HG03064 (cell line): ENCODE data around the gene SBF1.
"Not testable (repeated sequence)": the region's sequence is repeated elsewhere in the genome, so short reads cannot be mapped to it uniquely, and the experiment has no call there.

Experiments used
- ATAC-seq: cut with Tn5 transposase; IDR thresholded peaks from one replicate; pipeline ENCODE4 v1.9.1; 2021; ENCODE audit warnings: low read depth; ENCODE audit not compliant: unreplicated experiment

SBF1 gene

DNA sequence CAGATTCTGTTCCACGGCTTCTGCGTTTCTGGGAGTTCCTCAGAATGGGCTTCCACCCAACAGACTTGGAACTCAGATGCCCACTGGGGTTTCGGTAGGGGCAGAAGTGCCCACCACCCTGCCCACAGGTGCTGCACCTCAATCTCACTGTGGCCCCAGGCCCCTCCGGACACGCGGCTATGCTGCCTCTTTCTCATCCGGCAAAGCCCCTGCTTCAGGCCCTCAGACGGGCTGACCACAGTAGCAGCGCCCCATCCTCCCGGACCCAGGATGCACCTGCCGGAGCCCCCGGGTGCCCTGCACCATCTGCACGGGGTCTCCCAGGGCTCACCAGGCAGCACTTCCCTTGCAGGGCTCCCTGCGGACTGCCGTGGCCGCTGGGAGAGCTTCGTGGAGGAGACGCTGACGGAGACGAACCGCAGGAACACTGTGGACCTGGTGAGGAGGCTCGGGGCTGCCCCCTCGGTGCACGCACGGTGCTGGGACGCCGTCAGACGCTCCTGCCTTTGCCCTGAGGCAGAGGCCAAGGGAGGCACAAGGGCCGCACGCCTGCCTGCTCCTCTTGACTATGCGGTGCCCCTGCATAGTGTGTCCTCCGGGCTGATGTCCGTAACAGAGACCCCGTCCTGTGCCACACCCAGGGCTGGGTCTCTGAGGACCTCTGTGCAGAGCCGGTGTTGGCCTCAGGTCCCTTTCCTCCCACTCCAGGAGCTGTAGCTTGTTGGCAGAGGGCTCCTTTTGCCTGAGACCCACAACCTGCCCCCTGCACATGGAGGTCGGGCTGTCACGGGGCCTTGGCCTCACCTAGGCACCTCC lies 38.6 kb downstream of the SBF1 start:
- no peak for ATAC-seq

- ATAC-seq = no peak
Measured at GRCh38 chr22:50435291-50436014, 39.4 kb downstream of the SBF1 start.

DNA sequence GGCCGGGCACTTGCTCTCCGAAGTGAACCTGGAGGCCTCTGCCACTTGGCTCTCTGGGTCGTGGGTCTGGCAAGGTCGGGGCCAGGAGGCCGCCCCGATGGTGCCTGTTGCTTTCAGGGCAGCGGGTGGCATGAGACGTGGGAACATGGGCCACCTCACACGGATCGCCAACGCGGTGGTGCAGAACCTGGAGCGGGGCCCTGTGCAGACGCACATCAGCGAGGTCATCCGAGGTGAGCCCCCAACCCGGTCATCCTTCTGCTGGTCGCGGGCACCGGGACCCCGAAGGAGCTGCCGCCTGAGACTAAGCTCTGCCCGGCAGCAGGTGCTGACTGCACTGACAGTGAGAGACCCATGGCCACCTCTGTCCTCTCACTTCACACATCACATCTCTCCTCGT lies 40.0 kb downstream of the SBF1 start:
- no peak for ATAC-seq

DNA sequence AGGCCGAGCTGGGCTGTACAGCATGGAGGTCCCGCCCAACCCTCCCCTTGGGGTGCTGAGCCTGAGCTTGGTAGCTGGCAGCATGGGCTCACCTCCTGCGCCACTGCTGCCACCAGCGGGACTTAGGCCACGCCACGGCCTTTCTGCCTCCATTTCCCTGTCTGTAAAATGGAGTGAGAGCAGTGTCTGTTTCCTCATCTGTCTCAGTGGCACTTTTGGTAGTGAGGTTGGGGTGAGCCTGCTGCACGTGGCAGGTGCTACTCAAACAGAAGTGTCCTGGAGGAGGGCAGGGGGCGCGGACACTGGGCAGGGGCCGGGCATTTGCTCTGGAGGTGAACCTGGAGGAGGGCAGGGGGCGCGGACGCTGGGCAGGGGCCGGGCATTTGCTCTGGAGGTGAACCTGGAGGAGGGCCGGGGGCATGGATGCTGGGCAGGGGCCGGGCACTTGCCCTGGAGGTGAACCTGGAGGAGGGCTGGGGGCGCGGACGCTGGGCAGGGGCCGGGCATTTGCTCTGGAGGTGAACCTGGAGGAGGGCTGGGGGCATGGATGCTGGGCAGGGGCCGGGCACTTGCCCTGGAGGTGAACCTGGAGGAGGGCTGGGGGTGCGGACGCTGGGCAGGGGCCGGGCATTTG lies 41.8 kb downstream of the SBF1 start:
- ATAC-seq = not testable (repeated sequence)

DNA sequence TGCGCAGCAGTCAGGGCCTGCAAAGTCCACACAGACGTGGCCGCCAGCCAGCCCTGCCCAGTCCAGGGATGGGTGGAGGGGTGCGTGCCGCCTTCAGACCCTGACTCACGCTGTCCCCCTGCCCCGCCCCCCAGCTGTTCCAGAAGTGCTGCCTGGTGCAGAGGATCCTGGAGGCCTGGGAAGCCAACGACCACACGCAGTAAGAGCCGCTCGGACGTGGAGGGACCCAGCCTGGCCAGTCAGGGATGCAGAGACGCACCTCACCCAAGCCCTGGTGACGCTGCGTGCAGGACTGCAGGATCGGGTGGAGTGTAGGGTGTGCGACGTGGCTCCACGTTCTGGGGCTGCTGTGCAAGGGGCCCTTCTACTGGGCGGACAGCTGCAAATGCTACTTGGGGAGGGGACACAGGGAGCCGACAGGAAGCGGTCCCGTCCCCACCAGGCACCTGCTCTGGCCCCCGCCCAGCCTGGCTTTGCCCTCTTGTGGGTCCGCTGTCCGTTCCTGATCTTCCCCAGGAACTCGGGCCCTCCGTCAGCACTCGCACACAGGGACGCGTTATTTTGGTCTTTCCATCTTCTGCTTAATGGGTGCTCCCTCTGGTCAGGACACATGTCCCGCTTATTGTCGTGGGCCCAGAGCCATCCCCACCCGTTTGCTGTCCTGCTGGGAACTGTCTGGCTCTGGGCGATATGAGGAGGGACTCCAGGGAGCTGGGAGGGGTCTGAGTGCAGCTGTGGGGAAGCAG lies 42.5 kb downstream of the SBF1 start:
- no peak for ATAC-seq

- ATAC-seq = no peak
Measured at GRCh38 chr22:50425179-50425916, 49.5 kb downstream of the SBF1 start.

- ATAC-seq = no peak
Measured at GRCh38 chr22:50423956-50424355, 50.9 kb downstream of the SBF1 start.

GRCh38 chr22:50422961-50423815 lies 51.6 kb downstream of the SBF1 start:
- ATAC-seq = no peak

- ATAC-seq = no peak
Measured at GRCh38 chr22:50422046-50422445, 52.8 kb downstream of the SBF1 start.

DNA sequence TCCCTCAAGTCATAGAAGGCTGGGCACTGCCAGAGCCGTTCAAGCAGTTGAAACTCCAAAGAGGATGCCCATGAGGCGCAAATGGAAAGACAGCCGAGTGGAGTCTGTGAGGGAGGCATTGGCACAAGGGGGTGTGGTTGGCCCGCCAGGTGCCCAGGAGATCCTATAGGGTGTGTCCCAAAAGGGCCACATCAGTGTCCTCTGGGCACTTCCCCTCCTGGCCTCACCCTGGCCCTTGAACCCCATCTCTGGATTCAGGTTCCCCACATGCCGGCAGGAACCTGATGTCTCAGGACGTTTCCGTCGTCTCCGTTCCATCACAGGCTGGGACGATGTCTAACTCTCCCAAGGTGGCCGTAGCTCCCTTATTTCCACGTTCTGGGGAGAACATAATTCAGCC lies 54.3 kb downstream of the SBF1 start:
- no peak for ATAC-seq

- no peak for ATAC-seq
Measured at GRCh38 chr22:50420015-50420414, 54.8 kb downstream of the SBF1 start.

- ATAC-seq = no peak
Measured at GRCh38 chr22:50419116-50419515, 55.7 kb downstream of the SBF1 start.

- ATAC-seq = no peak
Measured at GRCh38 chr22:50418624-50419023, 56.2 kb downstream of the SBF1 start.

DNA sequence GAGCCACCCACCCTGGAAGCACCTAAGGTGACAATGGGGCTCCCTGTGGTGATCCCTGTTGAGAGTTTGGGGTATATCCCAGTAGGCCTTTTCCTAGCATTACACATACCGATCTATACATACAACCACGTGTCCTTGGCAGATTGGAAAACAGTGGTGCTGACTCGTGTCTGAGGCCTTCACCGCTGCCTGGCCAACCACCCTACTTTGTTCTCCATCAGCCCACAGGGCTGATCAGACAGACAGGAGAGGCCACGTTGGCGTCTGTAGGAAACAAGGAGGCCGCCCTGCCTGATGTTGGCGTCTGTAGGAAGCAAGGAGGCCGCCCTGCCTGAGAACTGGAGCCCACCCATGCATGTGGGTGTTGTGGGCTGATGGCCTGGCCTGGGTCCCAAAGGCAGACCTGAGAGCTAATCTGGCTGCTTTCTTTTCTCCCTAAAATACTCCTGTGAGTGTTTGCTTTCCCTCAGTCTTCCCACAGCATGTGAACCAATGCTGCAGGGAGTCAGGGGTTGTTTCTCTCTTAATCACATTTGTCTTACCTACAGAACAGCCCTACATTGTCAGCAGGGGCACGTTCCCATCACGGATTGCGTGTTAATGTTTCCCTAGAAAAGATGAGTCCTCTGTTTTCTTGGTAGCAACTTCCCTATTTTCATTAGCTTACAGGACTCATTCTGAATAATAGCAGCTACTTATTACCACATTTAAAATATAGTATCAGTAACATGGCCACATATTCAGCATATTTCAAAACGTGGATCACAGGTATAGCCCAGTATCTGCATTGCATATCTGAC lies 57.2 kb downstream of the SBF1 start:
- ATAC-seq = no peak

DNA sequence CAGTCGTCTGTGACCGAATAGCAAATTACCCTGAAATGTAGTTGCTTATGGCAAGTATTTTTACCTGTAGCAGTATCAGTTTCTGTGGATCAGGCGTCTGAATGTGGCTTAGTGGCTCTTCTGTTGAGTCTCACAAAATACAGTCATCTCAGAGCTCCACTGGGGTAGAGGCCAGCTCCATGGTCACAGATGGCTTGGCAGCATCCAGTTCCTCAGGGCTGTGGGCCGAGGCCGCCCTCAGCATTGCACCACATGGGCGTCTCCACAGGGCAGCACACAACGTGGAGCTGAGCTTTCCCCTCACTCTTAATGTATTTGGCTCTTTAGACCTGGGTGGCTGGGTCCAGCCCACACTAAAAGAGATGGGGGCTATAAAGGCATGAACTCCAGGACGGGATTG lies 57.8 kb downstream of the SBF1 start:
- ATAC-seq = no peak

DNA sequence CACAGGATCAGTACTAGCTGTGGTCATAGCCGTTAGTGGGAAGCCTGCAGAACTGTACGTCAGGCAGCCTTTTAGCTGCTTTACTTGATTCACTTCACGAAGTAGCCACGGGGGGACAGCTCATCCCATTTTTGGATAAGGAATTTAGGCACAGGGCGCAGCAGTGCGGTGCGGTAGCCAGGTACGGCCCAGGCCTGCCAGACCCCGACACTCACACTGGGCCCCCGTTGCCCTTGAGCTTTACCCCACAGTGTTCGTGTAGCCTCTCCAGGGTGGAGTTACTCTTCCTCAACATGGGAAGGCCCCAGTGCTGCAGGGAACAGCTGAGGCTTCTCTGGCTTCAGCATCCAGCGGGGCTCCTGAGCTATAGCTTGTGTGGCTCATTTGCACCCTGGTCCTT lies 59.4 kb downstream of the SBF1 start:
- no peak for ATAC-seq

DNA sequence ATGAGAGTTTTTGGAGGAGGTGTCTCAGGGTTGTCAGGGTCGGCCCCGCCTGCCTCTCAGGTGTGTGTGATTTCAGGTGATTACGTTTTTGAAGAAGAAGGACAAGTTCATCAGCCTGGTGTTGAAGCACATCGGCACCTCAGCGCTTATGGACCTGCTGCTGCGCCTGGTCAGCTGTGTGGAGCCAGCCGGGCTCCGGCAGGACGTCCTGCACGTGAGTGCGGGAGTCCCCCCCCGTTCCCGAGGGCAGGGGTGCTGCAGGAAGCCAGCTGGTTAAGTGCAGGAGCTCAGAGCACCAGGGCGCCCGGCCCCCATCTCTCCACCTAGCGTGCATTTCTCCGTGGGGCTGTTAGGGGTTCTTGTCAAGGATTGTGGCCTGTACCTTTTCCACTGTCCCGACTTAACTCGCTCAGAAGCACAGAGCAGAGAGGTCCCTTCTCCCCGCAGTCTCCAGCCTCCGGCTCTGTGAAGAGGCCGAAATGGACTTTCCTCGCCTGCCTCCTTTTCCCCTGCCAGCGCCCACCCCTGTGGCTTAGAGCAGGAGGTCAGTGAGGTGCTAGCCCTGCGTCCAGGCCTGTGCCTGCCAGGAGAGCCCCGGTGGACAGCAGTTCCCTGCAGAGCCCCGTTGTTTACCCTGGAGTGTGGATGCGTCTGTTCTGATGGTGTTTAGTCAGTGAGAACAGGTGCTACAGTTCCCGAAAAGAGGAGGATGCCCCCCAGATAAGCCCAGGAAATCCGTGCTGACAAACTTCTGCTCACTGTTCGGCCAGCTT lies 60.2 kb downstream of the SBF1 start:
- no peak for ATAC-seq

GRCh38 chr22:50408954-50409353 lies 65.9 kb downstream of the SBF1 start:
- not testable (repeated sequence) for ATAC-seq
